Body of pancreas (tissue), 4 donors: Measurements from ENCODE around the gene PDE1C. TPM values are rescaled to one million over a fixed set of nuclear protein-coding genes. Genes with fewer than 3 reads are reported as not detected.

Source experiments
- ATAC-seq: fragments of 150-250 bp; one replicate; pipeline ENCODE4 v1.9.1; 2016
- DNase-seq, 4 donors: peaks; one replicate each; pipeline ENCODE4 v3.0.0-alpha.2; 2019
- H3K27ac ChIP-seq, 4 donors: fragments of 200-600 bp; sonication (generic); 1 replicate in 3 of 4; 2 replicates in 1 of 4; pipeline versions ENCODE4 v1.5.1 to v1.6.1; 2016 to 2019; ENCODE audit warnings: mild to moderate bottlenecking in 1 of 4, mixed read lengths in 1 of 4, moderate library complexity in 1 of 4
- H3K27me3 ChIP-seq, 2 donors: fragments of 200-600 bp; sonication (generic); one replicate each; pipeline ENCODE4 v1.6.0; 2016; ENCODE audit warnings: mild to moderate bottlenecking in 1 of 2
- H3K36me3 ChIP-seq, 2 donors: fragments of 200-600 bp; sonication (generic); replicated peaks in 1 of 2; 2 replicates each; pipeline ENCODE4 v1.5.1; 2016; ENCODE audit warnings: low read depth in 2 of 2; ENCODE audit not compliant: insufficient read depth in 1 of 2
- H3K4me1 ChIP-seq: fragments of 200-600 bp; sonication (generic); one replicate; pipeline ENCODE4 v1.6.0; 2016
- H3K4me3 ChIP-seq, 2 donors: fragments of 200-600 bp; sonication (generic); 1 replicate in 1 of 2; 2 replicates in 1 of 2; pipeline ENCODE4 v1.5.1; 2016 to 2019
- H3K9me3 ChIP-seq, 3 donors: fragments of 200-600 bp; sonication (generic); 1 replicate in 2 of 3; 2 replicates in 1 of 3; pipeline ENCODE4 v1.5.1; 2016
- POLR2A ChIP-seq, 3 donors: fragments of 450-650 bp; IDR thresholded peaks; one replicate each; pipeline ENCODE4 v1.6.1; 2016; ENCODE audit warnings: antibody characterized with exemption in 3 of 3, mild to moderate bottlenecking in 2 of 3
- WGBS, 2 donors: methylation state at CpG; one replicate each; pipeline ENCODE4 v1.1.5; 2017; 5-methylcytosine and 5-hydroxymethylcytosine counted together
- intact Hi-C: fragments of 100-400 bp; cut with DNase I; formaldehyde crosslinking; loops from one replicate; pipeline ENCODE4 v1.15.1; 2023
- total RNA-seq, 2 donors: library from RNA; depleted of rRNA; stranded (reverse); fragments of >200 nt; gene quantifications; one replicate each; pipeline ENCODE4 v1.1.0, GENCODE V29; 2016
- TF ChIP-seq, protein P1 (sequence below), 7 experiments: fragments of 450-650 bp in 4 of 7; fragments of 200-600 bp in 3 of 7; sonication (generic) in 3 of 7; IDR thresholded peaks; one replicate each; pipeline ENCODE4 v1.5.1; 2016 to 2019; ENCODE audit warnings: antibody characterized with exemption in 7 of 7

PDE1C gene
- total RNA-seq, 2 donors from 2014 or later: 1.8 to 4.9 TPM

GRCh38 chr7:31741852-31742251 lies 328.4 kb downstream of the PDE1C start:
- Histone ChIP-seq H3K27me3 (no peaks in the 10 kb centered on the region), H3K4me1 (no peaks in the 10 kb centered on the region), H3K9me3 (no peaks in the 10 kb centered on the region), H3K36me3 (no peaks in the 10 kb centered on the region), H3K4me3 (no peak overlapping the region), H3K27ac (no peak overlapping the region)
- TF ChIP-seq, protein P1, sequence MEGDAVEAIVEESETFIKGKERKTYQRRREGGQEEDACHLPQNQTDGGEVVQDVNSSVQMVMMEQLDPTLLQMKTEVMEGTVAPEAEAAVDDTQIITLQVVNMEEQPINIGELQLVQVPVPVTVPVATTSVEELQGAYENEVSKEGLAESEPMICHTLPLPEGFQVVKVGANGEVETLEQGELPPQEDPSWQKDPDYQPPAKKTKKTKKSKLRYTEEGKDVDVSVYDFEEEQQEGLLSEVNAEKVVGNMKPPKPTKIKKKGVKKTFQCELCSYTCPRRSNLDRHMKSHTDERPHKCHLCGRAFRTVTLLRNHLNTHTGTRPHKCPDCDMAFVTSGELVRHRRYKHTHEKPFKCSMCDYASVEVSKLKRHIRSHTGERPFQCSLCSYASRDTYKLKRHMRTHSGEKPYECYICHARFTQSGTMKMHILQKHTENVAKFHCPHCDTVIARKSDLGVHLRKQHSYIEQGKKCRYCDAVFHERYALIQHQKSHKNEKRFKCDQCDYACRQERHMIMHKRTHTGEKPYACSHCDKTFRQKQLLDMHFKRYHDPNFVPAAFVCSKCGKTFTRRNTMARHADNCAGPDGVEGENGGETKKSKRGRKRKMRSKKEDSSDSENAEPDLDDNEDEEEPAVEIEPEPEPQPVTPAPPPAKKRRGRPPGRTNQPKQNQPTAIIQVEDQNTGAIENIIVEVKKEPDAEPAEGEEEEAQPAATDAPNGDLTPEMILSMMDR (IDR thresholded peaks at IDR 0.05): no peak
- TF ChIP-seq POLR2A (IDR thresholded peaks at IDR 0.05): no peak
- ATAC-seq (no peak), DNase-seq (no peak)
- WGBS, 2 donors: 46 to 50% methylated on average over 4 of the region's 4 CpGs
- intact Hi-C loops: no loop called here

DNA sequence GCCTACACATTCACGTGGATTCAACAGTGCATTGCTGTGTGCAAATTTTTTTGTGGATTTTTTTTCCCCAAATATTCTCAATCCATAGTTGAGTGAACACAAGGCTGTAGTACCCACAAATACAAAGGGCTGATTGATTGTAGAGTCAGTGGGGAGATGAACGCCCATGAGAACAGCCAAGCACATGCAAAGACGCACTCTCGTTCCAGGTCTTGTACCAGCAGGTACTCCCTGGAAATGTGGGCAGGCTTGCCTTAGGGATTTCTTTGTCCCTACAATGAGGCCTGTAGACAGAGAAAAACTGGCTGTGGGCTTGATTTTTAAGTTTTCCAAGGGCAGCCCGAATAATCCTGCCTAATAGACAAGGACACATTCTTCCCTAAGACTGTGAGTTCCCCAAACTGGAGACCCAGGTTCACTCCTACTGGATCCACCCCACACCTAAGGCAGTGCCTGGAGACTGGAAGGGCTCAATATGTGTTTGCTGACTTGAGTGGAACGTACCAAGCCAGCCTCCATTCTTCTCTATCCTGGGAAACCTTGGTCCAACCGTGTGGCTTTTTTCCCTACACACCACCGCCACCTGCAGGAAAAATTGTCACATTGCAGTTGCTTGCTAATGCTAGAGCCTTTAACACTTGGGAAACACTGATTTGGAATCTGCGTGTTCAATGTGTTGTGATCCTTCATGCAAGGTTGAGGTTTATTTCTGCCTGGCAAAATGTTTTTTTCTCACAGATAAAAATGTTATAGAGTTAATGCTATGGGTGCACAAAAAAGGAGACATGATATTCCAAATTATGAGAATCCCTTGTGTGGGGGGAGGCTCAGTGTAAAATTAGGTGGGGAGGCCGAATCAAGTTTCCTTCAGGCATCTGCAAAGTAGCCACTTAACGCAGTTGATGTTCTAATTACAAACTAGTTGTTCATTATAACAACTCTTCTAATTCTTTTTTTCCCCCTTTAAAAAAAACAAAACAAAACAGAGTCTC lies 333.9 kb downstream of the PDE1C start:
- ATAC-seq: peak; percentile 78
- TF ChIP-seq POLR2A (IDR thresholded peaks at IDR 0.05): no peak
- TF ChIP-seq, protein P1 (IDR thresholded peaks at IDR 0.05): peak; percentile 67 to 93 (median 91)
- H3K27ac ChIP-seq: no peak overlapping the region
- H3K27me3 ChIP-seq: no peaks in the 10 kb centered on the region
- intact Hi-C loops: loop anchor here (10.0 kb wide), 1 partner anchor 601 kb away; no protein-coding TSS in a partner anchor
- 43 to 45% methylated on average over 11 of the region's 11 CpGs for WGBS, 2 donors
- no peaks in the 10 kb centered on the region for H3K9me3 ChIP-seq
- no peaks in the 10 kb centered on the region for H3K4me1 ChIP-seq
- H3K36me3 ChIP-seq: no peaks in the 10 kb centered on the region
- peak; percentile 64 to 67 (median 66) for DNase-seq
- H3K4me3 ChIP-seq: no peak overlapping the region

DNA sequence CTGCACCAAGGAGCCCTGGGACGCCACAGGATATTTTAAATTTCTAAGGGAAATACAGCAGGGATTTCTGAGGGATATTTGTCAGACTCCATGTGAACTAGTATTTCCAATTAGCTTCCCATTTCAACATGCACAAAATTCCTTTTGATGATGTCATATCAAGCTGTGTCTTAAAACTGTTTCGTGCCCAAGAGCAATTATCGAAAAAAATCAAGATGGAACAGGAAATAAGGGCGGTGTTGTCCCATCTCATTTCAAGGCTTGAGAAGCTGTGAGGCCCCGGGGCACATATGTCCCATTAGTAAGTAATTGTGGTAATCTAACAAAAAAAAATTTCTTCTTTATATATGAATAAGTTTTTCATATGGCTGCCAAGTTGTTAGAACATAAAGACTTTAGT lies 335.8 kb downstream of the PDE1C start:
- intact Hi-C loops: loop anchor here (10.0 kb wide), 1 partner anchor 600 kb away; no protein-coding TSS in a partner anchor
- no peak for DNase-seq
- no peak overlapping the region for H3K27ac ChIP-seq
- 59 to 63% methylated on average over 5 of the region's 5 CpGs for WGBS, 2 donors
- H3K36me3 ChIP-seq: no peaks in the 10 kb centered on the region
- no peak for TF ChIP-seq POLR2A (IDR thresholded peaks at IDR 0.05)
- TF ChIP-seq, protein P1 (IDR thresholded peaks at IDR 0.05): no peak
- no peak overlapping the region for H3K4me3 ChIP-seq
- ATAC-seq: no peak
- no peaks in the 10 kb centered on the region for H3K4me1 ChIP-seq
- no peaks in the 10 kb centered on the region for H3K27me3 ChIP-seq
- no peaks in the 10 kb centered on the region for H3K9me3 ChIP-seq

DNA sequence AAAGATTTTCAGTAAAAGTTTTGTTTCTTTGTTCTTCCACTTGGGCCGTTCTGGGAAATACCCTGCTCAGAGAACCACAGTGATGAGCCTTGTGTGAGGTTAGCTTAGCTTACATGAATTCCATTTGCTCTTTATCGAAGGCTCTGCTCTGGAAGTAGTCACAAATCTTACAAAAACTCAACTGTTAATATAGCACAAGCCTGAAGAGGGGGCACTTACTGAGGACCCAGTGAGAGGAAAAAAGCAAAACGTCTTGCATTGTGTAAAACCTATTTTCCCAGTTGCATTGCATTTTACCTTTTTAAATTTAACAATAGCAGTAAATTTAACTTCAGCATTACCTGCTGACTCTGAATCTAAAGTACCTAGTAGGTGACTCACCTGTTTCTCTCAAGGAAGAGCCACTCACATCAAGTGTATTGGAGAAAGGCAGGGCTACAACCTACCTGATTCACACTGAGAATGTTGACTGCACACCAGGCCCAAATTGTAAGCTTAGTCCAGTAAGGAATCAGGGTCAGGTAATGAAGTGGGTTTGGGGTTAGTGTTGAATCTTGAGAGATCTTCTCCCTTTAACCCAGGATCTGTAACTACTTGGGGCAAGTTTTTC lies 340.9 kb downstream of the PDE1C start:
- 47 to 52% methylated on average over 3 of the region's 3 CpGs for WGBS, 2 donors
- no peak for DNase-seq
- no peak for TF ChIP-seq POLR2A (IDR thresholded peaks at IDR 0.05)
- TF ChIP-seq, protein P1 (IDR thresholded peaks at IDR 0.05): no peak
- Histone ChIP-seq H3K36me3 (no peaks in the 10 kb centered on the region), H3K27ac (no peak overlapping the region), H3K27me3 (no peaks in the 10 kb centered on the region), H3K9me3 (no peaks in the 10 kb centered on the region), H3K4me1 (no peaks in the 10 kb centered on the region), H3K4me3 (no peak overlapping the region)
- ATAC-seq: no peak
- intact Hi-C loops: no loop called here
